T-helper 2 cell treated with Interferon-gamma antibody and Interleukin-4, amounts not matched to agents 5 μg/mL and 100 μg/mL, for 36 hours (primary cell): ENCODE measurements around the gene AK4.

ENCODE experiments used
- DNase-seq: peaks from one replicate; pipeline ENCODE4 v3.0.0; 2021; ENCODE audit warnings: low spot score
- H3K27ac Mint-ChIP-seq: one replicate; pipeline ENCODE4 v1.8.0; 2021; ENCODE audit warnings: mild to moderate bottlenecking, mixed read lengths
- H3K27me3 Mint-ChIP-seq: one replicate; pipeline ENCODE4 v1.8.0; 2021; ENCODE audit warnings: low read depth, mixed read lengths
- H3K36me3 Mint-ChIP-seq: one replicate; pipeline ENCODE4 v1.8.0; 2021; ENCODE audit warnings: low read depth, mixed read lengths
- H3K4me1 Mint-ChIP-seq: one replicate; pipeline ENCODE4 v1.8.0; 2021; ENCODE audit warnings: low read depth, mixed read lengths
- H3K4me3 Mint-ChIP-seq: one replicate; pipeline ENCODE4 v1.8.0; 2022; ENCODE audit warnings: mild to moderate bottlenecking, moderate library complexity, mixed read lengths
- H3K9me3 Mint-ChIP-seq: one replicate; pipeline ENCODE4 v1.8.0; 2021; ENCODE audit warnings: mixed read lengths

Gene AK4

GRCh38 chr1:65176056-65176450 is 28.1 kb downstream of the AK4 start:
- Mint-ChIP-seq H3K27me3 (no peaks in the 10 kb centered on the region), H3K9me3 (no peaks in the 10 kb centered on the region), H3K4me3 (no peak overlapping the region), H3K27ac (no peak overlapping the region), H3K36me3 (peaks cover 8% of the 10 kb centered on the region), H3K4me1 (peaks cover 12% of the 10 kb centered on the region)
- no peak for DNase-seq

- peaks cover 8% of the 10 kb centered on the region for H3K36me3 Mint-ChIP-seq
- H3K27ac Mint-ChIP-seq, result no peak overlapping the region
- no peaks in the 10 kb centered on the region for H3K27me3 Mint-ChIP-seq
- no peak overlapping the region for H3K4me3 Mint-ChIP-seq
- peaks cover 12% of the 10 kb centered on the region for H3K4me1 Mint-ChIP-seq
- no peak for DNase-seq
- no peaks in the 10 kb centered on the region for H3K9me3 Mint-ChIP-seq
These were observed 28.6 kb downstream of the AK4 start for GRCh38 chr1:65176591-65176990.

GRCh38 chr1:65177457-65177856 is 29.5 kb downstream of the AK4 start:
- H3K27ac Mint-ChIP-seq, result no peak overlapping the region
- DNase-seq, result no peak
- H3K4me1 Mint-ChIP-seq, result peaks cover 12% of the 10 kb centered on the region
- peaks cover 8% of the 10 kb centered on the region for H3K36me3 Mint-ChIP-seq
- no peak overlapping the region for H3K4me3 Mint-ChIP-seq
- H3K9me3 Mint-ChIP-seq, result no peaks in the 10 kb centered on the region
- no peaks in the 10 kb centered on the region for H3K27me3 Mint-ChIP-seq

- H3K9me3 Mint-ChIP-seq, result no peaks in the 10 kb centered on the region
- H3K27ac Mint-ChIP-seq, result no peak overlapping the region
- H3K4me1 Mint-ChIP-seq, result peaks cover 12% of the 10 kb centered on the region
- no peak for DNase-seq
- no peaks in the 10 kb centered on the region for H3K27me3 Mint-ChIP-seq
- H3K4me3 Mint-ChIP-seq, result no peak overlapping the region
- H3K36me3 Mint-ChIP-seq, result peaks cover 8% of the 10 kb centered on the region
These were observed 30.2 kb downstream of the AK4 start for GRCh38 chr1:65178235-65178634.

- no peaks in the 10 kb centered on the region for H3K27me3 Mint-ChIP-seq
These were observed 31.1 kb downstream of the AK4 start for GRCh38 chr1:65179148-65179547.

GRCh38 chr1:65180977-65181376 is 33.0 kb downstream of the AK4 start:
- Mint-ChIP-seq H3K27ac (no peak overlapping the region), H3K4me1 (peaks cover 9% of the 10 kb centered on the region), H3K9me3 (no peaks in the 10 kb centered on the region), H3K4me3 (no peak overlapping the region), H3K36me3 (peaks cover 3% of the 10 kb centered on the region), H3K27me3 (no peaks in the 10 kb centered on the region)
- DNase-seq, result no peak

More at GRCh38 chr1:65179148-65179547, 31.1 kb downstream of the AK4 start:
- H3K27ac Mint-ChIP-seq, result no peak overlapping the region
- peaks cover 8% of the 10 kb centered on the region for H3K36me3 Mint-ChIP-seq
- H3K4me1 Mint-ChIP-seq, result peaks cover 10% of the 10 kb centered on the region
- no peaks in the 10 kb centered on the region for H3K9me3 Mint-ChIP-seq
- DNase-seq, result no peak
- no peak overlapping the region for H3K4me3 Mint-ChIP-seq

- no peaks in the 10 kb centered on the region for H3K9me3 Mint-ChIP-seq
- peaks cover 4% of the 10 kb centered on the region for H3K4me1 Mint-ChIP-seq
- H3K4me3 Mint-ChIP-seq, result no peak overlapping the region
- no peak for DNase-seq
- peaks cover 3% of the 10 kb centered on the region for H3K36me3 Mint-ChIP-seq
- no peak overlapping the region for H3K27ac Mint-ChIP-seq
- H3K27me3 Mint-ChIP-seq, result no peaks in the 10 kb centered on the region
These were observed 34.8 kb downstream of the AK4 start for GRCh38 chr1:65182658-65183268.

GRCh38 chr1:65189576-65190115 is 41.6 kb downstream of the AK4 start:
- H3K9me3 Mint-ChIP-seq, result no peaks in the 10 kb centered on the region
- H3K27ac Mint-ChIP-seq, result peak overlapping the region; percentile 63
- peaks cover 31% of the 10 kb centered on the region for H3K36me3 Mint-ChIP-seq

GRCh38 chr1:65190229-65190628 is 42.2 kb downstream of the AK4 start:
- Mint-ChIP-seq H3K27ac (peak overlapping the region; percentile 63), H3K36me3 (peaks cover 30% of the 10 kb centered on the region), H3K27me3 (no peaks in the 10 kb centered on the region), H3K9me3 (no peaks in the 10 kb centered on the region), H3K4me3 (no peak overlapping the region), H3K4me1 (peaks cover 14% of the 10 kb centered on the region)
- DNase-seq, result no peak

More at GRCh38 chr1:65189576-65190115, 41.6 kb downstream of the AK4 start:
- H3K4me3 Mint-ChIP-seq, result no peak overlapping the region
- H3K4me1 Mint-ChIP-seq, result peaks cover 15% of the 10 kb centered on the region
- no peak for DNase-seq
- no peaks in the 10 kb centered on the region for H3K27me3 Mint-ChIP-seq

- Mint-ChIP-seq H3K4me1 (peaks cover 22% of the 10 kb centered on the region), H3K4me3 (no peak overlapping the region), H3K27ac (no peak overlapping the region), H3K9me3 (no peaks in the 10 kb centered on the region), H3K36me3 (peaks cover 45% of the 10 kb centered on the region), H3K27me3 (no peaks in the 10 kb centered on the region)
- DNase-seq, result no peak
These were observed 45.2 kb downstream of the AK4 start for GRCh38 chr1:65193129-65193695.

- Mint-ChIP-seq H3K9me3 (no peaks in the 10 kb centered on the region), H3K4me1 (peaks cover 12% of the 10 kb centered on the region), H3K27ac (peak overlapping the region; percentile 49), H3K27me3 (no peaks in the 10 kb centered on the region), H3K4me3 (no peak overlapping the region), H3K36me3 (peaks cover 45% of the 10 kb centered on the region)
- no peak for DNase-seq
These were observed 47.8 kb downstream of the AK4 start for GRCh38 chr1:65195495-65196417.

- no peaks in the 10 kb centered on the region for H3K9me3 Mint-ChIP-seq
- no peak for DNase-seq
- peaks cover 12% of the 10 kb centered on the region for H3K4me1 Mint-ChIP-seq
- no peaks in the 10 kb centered on the region for H3K27me3 Mint-ChIP-seq
- H3K4me3 Mint-ChIP-seq, result no peak overlapping the region
- peaks cover 43% of the 10 kb centered on the region for H3K36me3 Mint-ChIP-seq
- H3K27ac Mint-ChIP-seq, result no peak overlapping the region
These were observed 48.9 kb downstream of the AK4 start for GRCh38 chr1:65196926-65197325.

- no peak overlapping the region for H3K27ac Mint-ChIP-seq
These were observed 49.6 kb downstream of the AK4 start for GRCh38 chr1:65197636-65198035.

GRCh38 chr1:65198096-65198495 is 50.1 kb downstream of the AK4 start:
- Mint-ChIP-seq H3K36me3 (peaks cover 36% of the 10 kb centered on the region), H3K27me3 (no peaks in the 10 kb centered on the region), H3K9me3 (no peaks in the 10 kb centered on the region), H3K27ac (no peak overlapping the region), H3K4me1 (peaks cover 12% of the 10 kb centered on the region), H3K4me3 (no peak overlapping the region)
- no peak for DNase-seq

More at GRCh38 chr1:65197636-65198035, 49.6 kb downstream of the AK4 start:
- peaks cover 36% of the 10 kb centered on the region for H3K36me3 Mint-ChIP-seq
- no peaks in the 10 kb centered on the region for H3K9me3 Mint-ChIP-seq
- H3K4me3 Mint-ChIP-seq, result no peak overlapping the region
- H3K27me3 Mint-ChIP-seq, result no peaks in the 10 kb centered on the region
- no peak for DNase-seq
- H3K4me1 Mint-ChIP-seq, result peaks cover 12% of the 10 kb centered on the region
